ENCODE measurements around the gene MT1X.

GRCh38 chr16:56669005-56669839 lies 13.0 kb upstream of the MT1X start, which contains the start of gene MT1H:
- no peak for TF ChIP-seq CTCF (IDR thresholded peaks at IDR 0.05)
- TF ChIP-seq POLR2A (IDR thresholded peaks at IDR 0.05): no peak
- no peak for TF ChIP-seq POLR2AphosphoS5 (IDR thresholded peaks at IDR 0.05)
